Sigmoid colon (tissue), 4 donors: ENCODE data around the gene SPATA31C1.

Source experiments
- CTCF ChIP-seq, 4 experiments: fragments of 450-650 bp in 3 of 4; fragments of 200-600 bp in 1 of 4; IDR thresholded peaks; one replicate each; pipeline ENCODE4 v1.5.1; 2016 to 2019; ENCODE audit warnings: antibody characterized with exemption in 4 of 4, mild to moderate bottlenecking in 3 of 4, moderate library complexity in 2 of 4
- EP300 ChIP-seq, 4 donors: sonication (generic); formaldehyde crosslinking; IDR thresholded peaks; one replicate each; pipeline ENCODE4 v1.6.1; 2017; ENCODE audit warnings: antibody characterized with exemption in 4 of 4

DNA sequence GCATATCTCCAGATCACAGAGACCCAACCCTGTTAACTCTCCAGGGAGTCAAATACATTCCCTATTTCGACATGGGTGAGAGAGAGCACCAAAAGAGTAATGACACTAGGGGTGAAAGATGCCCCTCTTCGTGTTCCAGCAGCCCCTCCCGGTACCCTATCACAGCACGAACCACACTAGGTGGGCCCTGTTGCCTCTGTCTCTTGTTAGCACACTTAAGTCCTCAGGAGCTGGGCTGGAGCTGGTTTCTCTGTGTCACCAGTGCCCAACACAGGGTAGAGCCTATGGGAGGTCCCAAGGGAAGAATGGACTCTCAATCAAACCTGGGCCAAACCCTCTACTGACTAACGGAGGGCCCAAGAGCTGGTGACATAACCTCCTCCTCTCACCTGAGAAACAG is 55.4 kb downstream of the SPATA31C1 start:
- TF ChIP-seq CTCF (IDR thresholded peaks at IDR 0.05) (no peak), EP300 (IDR thresholded peaks at IDR 0.05) (no peak)
